Measurements from ENCODE around the gene BRDT.
A peak's percentile ranks its signal among the peaks of the same experiment; 100 is the strongest.

The BRDT gene

DNA sequence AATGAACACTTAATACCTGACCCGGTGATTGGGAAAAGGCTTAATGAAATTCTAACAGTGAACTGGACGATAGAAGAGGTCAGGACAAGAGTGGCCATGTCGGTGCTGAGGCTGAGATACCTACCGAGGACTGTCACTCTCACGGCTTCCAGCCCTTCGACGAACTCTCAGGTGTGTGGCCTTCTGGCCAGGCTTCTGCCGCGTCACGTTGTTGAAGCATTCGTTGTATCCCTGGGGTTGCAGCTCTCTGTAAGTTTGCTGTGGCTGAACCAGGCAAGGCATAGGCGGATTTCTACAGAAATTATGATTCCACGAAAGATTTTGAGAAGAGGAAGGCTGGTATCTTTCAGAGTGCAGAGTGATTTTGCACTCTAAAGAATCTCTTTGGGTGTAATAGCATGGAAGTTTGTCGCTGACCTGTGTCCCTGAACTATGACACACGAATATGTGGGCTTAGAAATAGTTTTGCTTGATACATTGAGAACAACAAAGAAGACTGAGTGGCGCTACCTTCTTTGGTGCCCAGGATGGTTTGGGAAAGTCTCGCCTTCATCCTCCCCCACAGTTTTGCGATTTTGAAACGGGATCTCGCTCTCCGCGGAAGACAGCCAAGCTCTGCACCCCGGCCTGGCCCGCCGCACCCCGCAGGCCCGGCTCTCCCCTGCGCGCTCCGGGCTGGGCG is 80.2 kb downstream of the BRDT start:
- TF ChIP-seq, protein P1, sequence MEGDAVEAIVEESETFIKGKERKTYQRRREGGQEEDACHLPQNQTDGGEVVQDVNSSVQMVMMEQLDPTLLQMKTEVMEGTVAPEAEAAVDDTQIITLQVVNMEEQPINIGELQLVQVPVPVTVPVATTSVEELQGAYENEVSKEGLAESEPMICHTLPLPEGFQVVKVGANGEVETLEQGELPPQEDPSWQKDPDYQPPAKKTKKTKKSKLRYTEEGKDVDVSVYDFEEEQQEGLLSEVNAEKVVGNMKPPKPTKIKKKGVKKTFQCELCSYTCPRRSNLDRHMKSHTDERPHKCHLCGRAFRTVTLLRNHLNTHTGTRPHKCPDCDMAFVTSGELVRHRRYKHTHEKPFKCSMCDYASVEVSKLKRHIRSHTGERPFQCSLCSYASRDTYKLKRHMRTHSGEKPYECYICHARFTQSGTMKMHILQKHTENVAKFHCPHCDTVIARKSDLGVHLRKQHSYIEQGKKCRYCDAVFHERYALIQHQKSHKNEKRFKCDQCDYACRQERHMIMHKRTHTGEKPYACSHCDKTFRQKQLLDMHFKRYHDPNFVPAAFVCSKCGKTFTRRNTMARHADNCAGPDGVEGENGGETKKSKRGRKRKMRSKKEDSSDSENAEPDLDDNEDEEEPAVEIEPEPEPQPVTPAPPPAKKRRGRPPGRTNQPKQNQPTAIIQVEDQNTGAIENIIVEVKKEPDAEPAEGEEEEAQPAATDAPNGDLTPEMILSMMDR (IDR thresholded peaks at IDR 0.05; ENCODE audit: low read depth, low read length, missing control alignments) = no peak
- in situ Hi-C loops (cut with HindIII; ENCODE audit: low sequenced_read_pairs) = no loop called here
- DNase-seq (ENCODE audit: low read depth) = no peak
- H3K4me3 ChIP-seq (ENCODE audit: low read depth, low read length) = peak overlapping the region; percentile 57

DNA sequence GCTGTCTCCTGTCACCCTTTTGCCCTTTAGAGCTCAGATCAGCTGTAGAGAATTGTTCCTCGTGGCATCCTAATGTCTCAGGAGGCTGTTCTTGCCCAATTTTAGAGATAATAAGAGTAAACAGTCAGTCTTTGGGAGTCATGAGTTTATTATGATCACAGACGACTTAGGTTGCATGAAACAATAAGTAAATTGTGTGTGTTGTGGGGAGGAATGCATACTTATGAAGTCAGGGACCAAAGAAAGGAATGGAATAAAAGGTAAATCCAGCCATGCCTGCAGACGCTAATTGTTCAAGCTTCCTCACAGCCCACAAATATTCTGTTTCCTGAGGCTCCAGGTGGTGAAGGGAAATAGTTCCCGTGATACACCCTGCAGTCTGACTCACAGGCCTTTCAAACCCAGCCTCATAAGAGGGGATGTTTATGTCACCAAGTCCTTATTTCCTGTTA is 81.5 kb downstream of the BRDT start:
- peak overlapping the region; percentile 57 for H3K4me3 ChIP-seq (ENCODE audit: low read depth, low read length)
- in situ Hi-C loops (cut with HindIII; ENCODE audit: low sequenced_read_pairs) = no loop called here
- DNase-seq (ENCODE audit: low read depth) = peak; percentile 29
- TF ChIP-seq, protein P1 (IDR thresholded peaks at IDR 0.05; ENCODE audit: low read depth, low read length, missing control alignments) = no peak

DNA sequence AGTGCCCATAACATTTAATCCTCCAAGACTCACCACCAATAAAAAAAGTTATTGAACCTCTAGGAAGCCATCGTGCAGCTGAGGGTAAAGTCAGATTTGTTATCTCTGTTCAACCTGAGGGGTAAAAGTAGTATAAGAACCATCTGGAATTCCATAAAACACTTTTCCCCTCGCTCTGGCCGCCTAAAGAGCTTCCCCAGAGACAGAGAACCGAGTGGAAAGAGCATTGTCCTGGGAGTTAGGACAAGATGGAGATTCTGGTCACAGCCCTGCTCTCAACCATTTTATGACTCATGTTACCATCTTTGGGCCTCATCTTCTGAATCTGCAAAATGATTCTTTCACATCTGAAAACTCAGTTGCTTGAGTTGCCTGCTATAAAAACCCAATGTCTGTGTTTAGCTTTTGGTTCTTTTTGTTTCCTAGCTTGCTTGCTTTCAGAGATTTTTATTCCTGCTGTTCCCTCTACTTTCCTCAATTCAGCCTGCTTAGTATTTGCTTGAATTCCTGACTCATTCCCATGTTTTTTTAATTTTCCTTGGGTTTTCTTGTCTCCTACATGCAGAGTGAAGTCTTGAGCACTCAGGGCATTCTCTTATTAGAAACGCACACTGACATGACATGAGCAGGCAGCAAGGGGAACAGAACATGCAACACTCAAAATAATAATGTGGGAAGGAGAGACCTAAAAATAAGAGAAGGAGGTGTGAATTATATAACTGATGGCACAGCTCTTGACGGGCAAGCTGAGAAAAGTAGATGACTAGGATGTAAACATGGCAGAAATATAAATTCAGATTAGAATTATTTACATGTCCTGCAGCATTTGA is 82.3 kb downstream of the BRDT start:
- DNase-seq (ENCODE audit: low read depth) = no peak
- TF ChIP-seq, protein P1 (IDR thresholded peaks at IDR 0.05; ENCODE audit: low read depth, low read length, missing control alignments) = no peak
- in situ Hi-C loops (cut with HindIII; ENCODE audit: low sequenced_read_pairs) = no loop called here
- no peak overlapping the region for H3K4me3 ChIP-seq (ENCODE audit: low read depth, low read length)

DNA sequence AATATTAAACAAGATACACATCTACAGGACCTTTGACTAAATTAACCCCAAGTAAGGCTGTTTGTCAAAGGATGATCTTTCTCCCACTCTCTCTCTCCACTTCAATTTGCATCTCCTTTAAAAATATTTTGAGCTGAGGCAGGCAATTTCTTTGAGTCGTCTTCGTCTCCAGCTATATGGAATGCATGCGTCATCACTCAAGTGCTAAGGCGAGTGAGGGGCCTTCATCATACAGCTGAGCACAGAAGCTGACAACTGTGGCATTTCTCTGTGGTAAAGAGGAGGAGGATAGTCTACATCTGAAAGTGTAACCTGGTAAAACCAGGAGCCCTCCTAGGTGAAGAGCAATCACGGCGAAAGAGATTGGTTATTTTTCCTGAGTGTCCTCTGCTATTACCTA is 88.2 kb downstream of the BRDT start:
- no peak for DNase-seq (ENCODE audit: low read depth)
- in situ Hi-C loops (cut with HindIII; ENCODE audit: low sequenced_read_pairs) = no loop called here
- H3K4me3 ChIP-seq (ENCODE audit: low read depth, low read length) = no peak overlapping the region
- TF ChIP-seq, protein P1 (IDR thresholded peaks at IDR 0.05; ENCODE audit: low read depth, low read length, missing control alignments) = no peak

DNA sequence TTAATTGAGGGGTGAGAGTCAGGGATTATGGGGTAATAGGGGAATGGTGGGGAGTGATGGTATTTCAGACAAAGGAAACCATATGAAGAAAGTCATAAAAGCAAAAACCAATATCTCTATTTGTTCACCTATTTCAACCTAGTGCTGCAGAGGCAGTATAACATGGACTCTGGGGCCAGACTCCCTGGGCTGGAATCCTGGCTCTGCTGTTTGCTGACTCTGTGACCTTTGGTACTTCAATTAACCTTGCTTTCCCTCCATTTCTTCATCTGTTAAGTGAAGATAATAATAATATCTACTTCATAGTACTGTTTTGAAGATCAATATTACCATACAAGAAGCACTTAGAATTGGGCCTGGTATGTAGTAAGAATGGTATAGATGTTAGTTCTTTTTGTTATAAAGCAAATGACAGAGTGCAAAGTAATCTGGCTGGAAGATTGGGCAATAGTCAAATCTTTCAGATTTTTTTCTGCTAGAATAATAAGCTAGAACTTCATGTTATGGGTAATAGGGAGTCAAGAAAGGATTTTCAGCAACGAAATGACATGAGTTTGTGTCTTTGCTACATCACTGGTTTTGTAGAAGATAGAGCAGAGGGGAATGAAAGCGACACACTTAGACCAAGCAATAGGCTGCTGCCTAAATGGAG is 89.6 kb downstream of the BRDT start:
- in situ Hi-C loops (cut with HindIII; ENCODE audit: low sequenced_read_pairs) = no loop called here
- DNase-seq (ENCODE audit: low read depth) = no peak
- TF ChIP-seq, protein P1 (IDR thresholded peaks at IDR 0.05; ENCODE audit: low read depth, low read length, missing control alignments) = no peak
- no peak overlapping the region for H3K4me3 ChIP-seq (ENCODE audit: low read depth, low read length)

DNA sequence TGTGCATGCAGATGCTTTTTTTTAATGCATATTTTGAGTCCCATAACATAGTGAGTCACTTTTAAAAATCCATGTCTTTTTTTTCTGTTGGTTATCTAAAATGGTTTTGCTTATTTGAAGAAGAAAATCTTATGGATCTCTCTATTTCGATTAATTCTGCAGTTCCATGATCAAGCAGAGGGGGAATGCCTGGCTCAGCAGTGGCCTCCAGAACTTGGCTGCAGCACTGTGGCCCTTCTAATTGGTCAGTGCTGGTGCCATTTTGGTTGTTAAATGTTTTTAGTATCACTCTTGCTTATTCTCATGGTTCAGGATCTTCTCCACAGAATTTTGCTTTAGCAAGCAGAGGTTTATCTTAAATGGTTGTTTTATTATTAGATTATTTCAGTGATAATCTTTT is 91.8 kb downstream of the BRDT start:
- TF ChIP-seq, protein P1 (IDR thresholded peaks at IDR 0.05; ENCODE audit: low read depth, low read length, missing control alignments) = no peak
- H3K4me3 ChIP-seq (ENCODE audit: low read depth, low read length) = no peak overlapping the region
- DNase-seq (ENCODE audit: low read depth) = no peak
- in situ Hi-C loops (cut with HindIII; ENCODE audit: low sequenced_read_pairs) = no loop called here

Data from astrocyte of the cerebellum (primary cell).